Activated CD4-positive, CD25-positive, alpha-beta regulatory T cell (primary cell): Measurements from ENCODE around the gene CYP51A1.
"Not testable (repeated sequence)": the region's sequence is repeated elsewhere in the genome, so short reads cannot be mapped to it uniquely, and the experiment has no call there.

Experiments used
- DNase-seq, 4 experiments: peaks; one replicate each; lab custom pipeline; 2025; lab: John Stamatoyannopoulos, UW

Gene CYP51A1

DNA sequence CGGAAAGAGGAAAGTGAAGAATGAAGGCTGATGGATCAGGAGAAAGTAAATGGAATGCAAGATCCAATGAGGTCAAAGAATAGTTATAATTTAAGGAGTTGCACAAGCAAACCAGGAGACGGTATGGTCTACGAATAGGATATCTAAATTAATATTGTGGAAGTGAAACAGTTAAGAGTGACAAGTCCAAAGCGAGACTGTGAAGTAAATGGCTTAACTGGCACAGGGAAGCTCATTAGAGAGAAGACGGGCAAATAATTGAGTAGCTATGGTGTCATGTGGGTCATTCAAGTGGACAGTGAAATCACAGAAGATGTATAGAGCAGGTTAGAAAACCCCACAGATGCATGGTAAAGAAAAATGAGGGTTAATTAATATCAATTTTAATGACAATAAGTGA, 3.2 kb downstream of the CYP51A1 start:
- no peak for DNase-seq

DNA sequence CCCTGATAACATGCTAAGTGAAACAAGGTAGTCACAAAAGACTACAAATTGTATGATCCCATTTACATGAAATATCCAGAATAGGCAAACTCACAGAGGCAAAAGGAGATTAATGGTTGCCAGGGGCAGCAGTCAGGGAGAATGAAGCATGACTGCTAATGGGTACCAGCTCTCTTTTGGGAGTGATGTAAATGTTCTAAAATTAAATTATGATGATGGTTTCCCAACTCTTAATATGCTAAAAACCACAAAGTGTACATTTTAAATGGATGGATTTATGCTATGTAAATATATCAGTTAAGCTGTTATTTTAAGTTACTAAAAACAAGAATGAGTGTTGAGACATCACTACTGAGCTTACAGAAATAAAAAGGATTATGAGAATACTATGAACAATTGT, 12.6 kb downstream of the CYP51A1 start:
- no peak for DNase-seq

DNA sequence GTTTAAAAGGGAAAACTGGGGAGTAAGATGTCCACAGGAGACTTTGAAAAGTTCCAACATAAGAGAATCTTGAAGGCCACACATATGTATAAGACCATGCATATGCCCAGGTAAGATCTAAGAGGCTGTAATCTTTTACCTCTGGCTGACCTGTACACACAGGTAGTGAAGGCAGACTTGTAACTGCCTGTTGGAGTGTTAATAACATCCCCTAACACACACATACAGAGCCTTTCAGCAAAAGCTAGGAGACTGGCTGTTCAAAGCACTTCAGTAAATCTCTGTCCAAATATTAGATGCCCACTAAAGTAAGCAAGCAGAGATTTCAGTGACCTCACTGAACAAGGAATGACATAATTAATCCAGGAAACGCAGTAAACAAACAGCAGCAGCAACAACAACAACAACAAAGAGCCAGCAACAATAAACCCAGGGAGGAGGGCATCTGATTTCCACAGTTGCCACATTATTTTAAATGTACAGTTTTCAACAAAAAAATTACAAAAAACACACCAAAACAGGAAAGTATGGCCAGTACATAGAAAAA, 15.0 kb downstream of the CYP51A1 start:
- DNase-seq = no peak

DNA sequence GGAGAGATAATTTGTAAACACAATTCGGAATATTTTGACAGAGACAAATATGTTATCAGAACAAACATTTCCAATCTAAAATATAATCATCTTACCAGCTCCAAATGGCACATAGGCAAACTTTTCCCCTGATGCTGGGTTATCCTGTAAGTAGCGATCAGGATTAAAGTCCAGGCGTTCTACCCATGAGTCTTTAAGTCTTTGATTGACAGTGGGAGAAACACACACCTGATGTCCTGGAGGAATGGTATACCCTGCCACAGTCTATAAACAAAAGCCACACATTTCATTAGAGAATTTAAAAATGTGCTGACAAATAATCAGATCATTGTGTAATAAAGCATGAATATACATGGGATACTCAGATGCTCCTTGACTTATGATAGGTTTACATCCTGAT, 17.3 kb downstream of the CYP51A1 start:
- DNase-seq = no peak

DNA sequence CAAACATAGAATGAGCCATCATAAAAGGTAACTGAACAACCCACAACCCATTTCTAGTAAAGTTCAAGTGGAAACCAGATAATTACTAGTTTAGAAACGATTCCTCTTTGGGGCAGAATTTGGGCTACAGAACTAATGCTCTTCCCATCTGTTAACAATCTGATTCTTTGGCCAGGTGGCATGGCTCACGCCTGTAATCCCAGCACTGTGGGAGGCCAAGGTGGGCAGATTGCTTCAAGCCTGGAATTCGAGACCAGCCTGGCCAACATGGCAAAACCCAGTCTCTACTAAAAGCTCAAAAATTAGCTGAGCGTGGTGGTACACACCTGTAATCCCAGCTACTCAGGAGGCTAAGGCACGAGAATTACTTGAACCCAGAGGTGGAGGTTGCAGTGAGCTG, 18.5 kb downstream of the CYP51A1 start:
- no peak for DNase-seq

DNA sequence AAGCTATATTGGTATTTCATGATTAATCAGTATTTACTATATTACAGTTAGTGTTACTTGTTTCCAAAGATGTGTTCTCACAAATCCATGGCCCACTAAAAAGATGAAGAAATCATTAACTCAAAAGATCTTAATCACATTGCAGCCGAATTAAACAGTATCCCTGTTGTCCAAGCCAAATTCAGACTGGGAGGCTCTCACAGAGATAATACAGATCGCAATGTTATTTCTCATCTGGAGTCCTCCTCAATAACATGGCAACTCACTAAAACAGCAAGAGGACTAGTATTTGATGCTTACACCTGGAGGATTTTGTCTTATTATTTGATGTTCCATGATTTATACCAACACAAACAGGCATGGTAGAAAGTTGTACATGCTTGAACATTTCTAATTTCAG, 23.4 kb downstream of the CYP51A1 start:
- no peak for DNase-seq

DNA sequence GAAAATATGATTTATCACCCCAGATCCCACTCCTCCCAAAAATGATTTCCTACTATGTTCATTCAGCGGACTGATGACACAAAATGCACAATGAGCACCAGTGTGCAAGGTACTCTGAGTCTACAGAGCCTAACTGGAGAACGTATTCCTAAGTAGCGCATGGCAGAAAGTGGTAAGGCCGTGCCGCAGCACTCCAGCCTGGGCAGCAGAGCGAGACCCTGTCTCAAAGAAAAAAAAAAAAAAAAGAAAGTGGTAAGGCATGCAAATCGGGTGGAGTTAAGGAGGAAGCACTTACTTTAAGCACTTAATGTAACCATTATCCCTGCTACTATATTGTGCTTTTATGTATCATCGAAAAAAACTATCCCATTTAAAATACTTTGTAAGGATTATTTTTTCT, 25.5 kb downstream of the CYP51A1 start:
- DNase-seq = no peak

DNA sequence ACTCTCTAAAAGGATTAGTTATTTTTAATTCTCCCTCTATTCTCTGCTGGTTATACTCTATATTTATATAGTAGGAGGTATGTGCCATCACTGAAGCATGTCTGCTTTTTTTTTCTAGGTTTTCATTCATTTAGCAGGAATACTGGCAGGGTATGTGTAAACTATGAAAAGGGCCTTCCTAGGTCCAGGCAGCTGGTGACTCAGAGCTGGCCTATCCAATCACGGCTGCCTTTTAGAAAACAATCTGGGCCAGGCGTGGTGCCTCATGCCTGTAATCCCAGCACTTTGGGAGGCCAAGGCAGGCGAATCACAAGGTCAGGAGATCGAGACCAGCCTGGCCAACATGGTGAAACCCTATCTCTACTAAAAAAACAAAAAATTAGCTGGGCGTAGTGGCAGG, 31.4 kb downstream of the CYP51A1 start:
- not testable (repeated sequence) for DNase-seq

DNA sequence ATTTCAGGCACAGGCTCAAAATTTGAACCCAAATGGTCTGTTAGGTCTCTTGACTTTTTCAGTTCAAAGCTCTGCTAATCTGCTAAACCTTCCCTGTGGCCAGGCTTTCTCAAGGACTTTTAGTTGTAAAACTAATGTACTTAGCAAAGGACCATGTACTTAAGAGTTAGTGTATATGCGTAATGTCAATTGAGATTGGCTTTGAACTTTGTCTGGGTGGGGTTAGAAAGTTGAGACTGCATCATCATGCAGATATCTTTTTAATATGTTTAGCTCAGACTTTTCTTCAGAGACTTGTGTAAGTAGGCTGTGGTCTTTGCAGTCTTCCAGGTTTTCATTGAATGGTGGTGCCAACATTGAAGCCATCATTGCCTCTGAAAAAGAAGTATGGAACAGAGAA, 33.7 kb downstream of the CYP51A1 start:
- DNase-seq = no peak

DNA sequence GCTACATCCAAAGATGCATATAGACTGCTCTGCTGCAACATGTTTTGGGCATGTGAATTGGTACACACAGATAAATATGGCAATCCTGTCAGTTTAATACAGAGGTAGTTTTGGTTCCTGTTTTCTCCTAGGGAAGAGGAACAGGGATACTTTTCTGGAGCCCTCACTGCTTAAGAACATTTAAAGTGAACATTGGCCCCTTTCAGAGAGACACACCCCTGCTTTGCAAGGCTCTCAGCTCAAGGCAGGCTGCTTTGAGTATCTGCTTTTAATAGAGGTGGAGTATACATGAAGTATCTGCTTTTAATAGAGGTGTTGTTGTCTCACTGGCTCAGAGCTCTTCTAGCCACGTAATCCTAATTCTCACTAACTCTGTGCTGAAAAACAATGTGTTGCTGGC, 38.9 kb downstream of the CYP51A1 start:
- DNase-seq = no peak

DNA sequence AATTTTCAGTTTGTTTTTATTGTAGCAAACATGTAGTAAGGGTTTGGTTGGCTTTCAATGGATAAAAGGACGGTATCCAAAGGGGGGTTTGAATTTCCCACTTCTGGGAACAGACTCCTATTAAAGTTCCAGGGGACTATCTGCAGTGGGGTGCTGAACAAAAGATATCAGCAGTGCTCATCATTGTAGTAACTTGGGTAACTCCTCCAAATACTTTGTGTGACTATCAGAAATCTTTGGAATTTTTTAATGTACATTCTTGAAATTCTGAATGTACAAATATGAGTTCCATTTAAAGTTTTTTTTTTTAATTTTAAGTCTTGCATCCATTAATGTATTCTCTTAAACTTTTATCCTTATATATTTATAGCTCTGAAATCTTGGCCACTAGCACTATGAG, 42.1 kb downstream of the CYP51A1 start:
- no peak for DNase-seq

DNA sequence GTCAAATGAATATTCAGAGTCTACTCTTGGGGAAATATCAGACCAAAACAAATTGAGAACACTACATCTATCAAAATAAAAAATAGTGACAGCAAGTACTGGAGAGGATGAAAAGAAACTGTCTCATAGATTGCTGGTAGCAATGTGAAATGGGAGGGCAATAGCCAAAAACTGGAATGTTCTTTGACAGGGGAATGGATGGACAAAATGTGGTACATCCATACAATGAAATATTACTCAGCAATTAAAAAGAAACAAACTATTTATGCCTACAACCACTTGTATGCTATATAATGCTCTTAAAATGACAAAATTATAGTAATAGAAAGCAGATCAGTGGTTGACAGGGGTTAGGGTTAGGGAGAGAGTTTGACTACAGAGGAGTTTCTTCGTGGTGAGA, 46.0 kb downstream of the CYP51A1 start:
- DNase-seq = no peak

DNA sequence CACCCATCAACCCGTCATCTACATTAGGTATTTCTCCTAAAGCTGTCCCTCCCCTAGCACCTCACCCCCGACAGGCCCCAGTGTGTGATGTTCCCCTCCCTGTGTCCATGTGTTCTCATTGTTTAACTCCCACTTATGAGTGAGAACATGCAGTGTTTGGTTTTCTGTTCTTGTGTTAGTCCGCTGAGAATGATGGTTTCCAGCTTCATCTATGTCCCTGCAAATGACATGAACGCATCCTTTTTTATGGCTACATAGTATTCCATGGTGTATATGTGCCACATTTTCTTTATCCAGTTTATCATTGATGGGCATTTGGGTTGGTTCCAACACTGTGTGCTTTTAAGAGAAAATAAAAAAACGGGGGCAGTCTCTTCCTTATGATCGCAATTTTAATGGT, 50.4 kb downstream of the CYP51A1 start:
- DNase-seq = not testable (repeated sequence)

DNA sequence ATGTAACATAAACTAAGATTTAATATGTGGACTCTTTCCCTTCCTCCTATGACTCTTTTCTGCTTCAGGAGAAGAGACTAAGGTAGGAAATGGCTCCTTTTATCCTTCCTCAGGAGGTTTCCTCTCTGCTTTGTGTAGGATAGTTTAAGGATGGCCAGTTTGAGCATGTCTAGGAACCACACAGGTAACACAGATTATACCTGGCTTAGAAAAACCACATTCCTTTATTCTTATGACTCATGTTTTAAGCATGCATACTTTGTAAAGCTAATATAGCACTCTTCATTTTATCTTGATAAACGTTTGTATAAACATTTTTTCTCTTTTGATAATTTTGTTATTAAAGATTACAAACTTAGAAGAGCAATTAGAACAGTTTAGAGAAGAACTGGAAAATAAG, 57.8 kb downstream of the CYP51A1 start:
- no peak for DNase-seq

DNA sequence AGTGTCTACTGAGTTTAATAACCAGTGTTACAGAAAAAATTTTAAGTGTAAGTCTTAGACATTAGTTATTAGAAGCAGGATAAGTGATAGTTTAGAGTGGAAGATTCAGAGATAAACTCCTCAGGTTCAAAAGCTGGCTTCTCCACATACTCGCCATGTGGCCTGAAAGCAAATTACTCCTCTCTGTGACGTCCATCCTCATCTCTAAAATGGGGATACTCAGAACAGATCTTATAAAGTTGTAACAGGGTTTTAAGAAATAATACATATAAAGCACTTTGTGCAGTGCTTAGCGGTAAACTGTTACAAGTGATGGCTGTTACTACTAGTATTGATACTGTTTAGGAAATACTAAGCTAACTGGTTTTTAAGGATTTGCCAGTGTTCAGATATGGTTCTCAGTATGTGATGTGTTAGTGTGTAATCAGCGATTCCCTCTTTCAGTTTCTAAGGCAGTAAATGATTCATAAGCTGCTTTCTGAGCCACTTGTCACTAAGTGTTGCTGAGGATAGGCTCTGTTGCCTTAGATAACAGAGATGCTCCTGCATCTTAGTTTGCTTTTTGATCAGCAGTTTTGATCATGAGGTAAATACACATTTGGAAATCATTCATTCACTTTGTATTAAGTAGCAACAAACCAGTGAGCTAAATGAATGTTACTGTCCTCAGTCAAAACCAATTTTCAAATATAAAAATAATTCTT, 58.7 kb downstream of the CYP51A1 start:
- DNase-seq = no peak

DNA sequence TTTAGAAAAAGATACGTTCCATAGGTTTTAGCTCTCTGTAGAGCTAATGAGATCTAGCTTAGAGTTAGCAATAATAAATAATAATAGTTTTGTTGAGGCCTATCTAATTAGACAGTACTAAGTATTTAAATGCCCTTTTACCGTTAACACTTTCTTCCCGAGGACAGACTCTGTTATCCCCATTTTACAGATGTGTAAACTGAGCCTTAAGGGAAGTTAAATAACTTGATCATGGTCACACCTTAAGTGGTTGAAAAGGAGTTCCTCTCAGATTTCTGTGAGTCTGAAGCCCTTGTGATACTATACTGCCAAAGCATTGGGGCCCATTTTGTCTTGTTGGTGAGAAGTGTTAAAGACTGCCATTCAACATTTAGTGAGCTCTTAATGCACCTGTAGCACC, 61.6 kb downstream of the CYP51A1 start:
- no peak for DNase-seq

DNA sequence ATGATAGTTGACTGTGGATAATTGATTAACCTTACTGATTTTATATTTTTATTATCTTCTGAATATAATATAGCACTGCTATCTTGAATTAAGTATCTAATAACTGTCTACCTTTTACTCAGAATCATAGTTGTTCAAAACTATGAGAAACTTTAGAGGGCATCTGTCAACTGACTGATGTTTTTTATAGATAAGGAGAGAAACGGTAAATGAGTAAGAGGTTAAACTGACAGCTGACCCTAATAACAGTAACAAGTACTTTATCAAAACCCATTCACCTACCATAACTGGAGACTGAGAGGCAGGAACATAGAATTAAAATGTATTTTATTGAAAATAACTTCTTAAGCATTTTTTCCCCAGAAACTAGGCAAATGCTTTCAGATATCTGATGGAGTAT, 62.2 kb downstream of the CYP51A1 start:
- no peak for DNase-seq

DNA sequence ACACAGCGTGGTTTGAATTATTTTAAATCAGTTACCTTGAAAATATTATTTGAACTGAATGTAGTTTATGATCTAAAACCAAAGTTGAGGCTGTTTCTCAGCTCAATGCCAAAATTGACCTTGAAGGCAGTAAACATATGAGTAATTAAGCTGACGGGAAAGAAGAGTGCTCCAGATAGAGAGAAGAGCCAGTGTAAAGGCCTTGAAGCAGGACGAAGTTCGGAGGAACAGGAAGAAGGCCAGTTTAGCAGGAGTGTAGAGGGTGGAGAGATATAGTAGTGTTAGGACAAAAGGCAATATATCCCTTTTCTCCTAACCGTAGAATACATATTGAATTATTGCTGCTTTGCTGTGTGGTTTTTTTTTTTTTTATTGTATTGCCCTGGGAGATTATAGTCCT, 63.2 kb downstream of the CYP51A1 start:
- no peak for DNase-seq

DNA sequence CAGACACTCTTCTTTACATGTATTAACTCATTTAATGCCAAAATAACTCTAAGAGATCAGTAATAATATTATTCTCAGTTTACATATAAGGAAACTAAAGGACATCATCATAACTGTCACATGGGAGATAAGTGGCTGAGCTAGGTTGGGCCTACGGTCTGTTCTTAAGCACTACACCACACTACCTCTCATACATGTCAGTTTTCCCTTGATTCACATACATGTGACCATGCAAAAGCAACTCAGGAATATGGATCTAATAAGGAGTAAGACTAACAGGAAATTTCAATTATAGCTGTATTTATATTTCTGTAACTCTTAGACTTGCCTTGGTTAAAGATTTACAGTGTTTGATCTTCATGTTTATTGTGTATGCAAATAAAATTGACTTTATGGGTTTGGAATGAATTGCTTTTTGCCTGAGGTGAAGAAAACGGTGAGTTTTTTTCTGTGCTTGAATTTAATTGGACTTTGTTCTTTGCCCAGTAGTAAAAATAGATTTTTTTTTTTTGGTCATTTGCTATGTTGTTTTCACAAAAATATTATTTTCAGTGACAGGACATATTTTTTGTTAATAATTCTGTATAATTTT, 69.7 kb downstream of the CYP51A1 start:
- DNase-seq = no peak
